Limb (tissue), 2 donors: ENCODE data around the gene CCDC60.

ENCODE experiments used
- DNase-seq, 2 donors: peaks; one replicate each; pipeline ENCODE4 v3.0.0-alpha.2; 2016; ENCODE audit errors: extremely low spot score in 2 of 2

CCDC60 gene

GRCh38 chr12:119528241-119528640 is 193.7 kb downstream of the CCDC60 start:
- peak in 1 of 2 donors; percentile 2 for DNase-seq

GRCh38 chr12:119540476-119540875 is 205.9 kb downstream of the CCDC60 start:
- DNase-seq: no peak

GRCh38 chr12:119544765-119545625 is 210.5 kb downstream of the CCDC60 start:
- DNase-seq: peak; percentile 78 to 79

- no peak for DNase-seq
Measured at GRCh38 chr12:119546340-119546739, 211.8 kb downstream of the CCDC60 start.

- DNase-seq: no peak
Measured at GRCh38 chr12:119547001-119547400, 212.5 kb downstream of the CCDC60 start.

GRCh38 chr12:119556854-119557253 is 222.3 kb downstream of the CCDC60 start:
- DNase-seq: no peak

- no peak for DNase-seq
Measured at GRCh38 chr12:119565404-119565803, 230.9 kb downstream of the CCDC60 start.

GRCh38 chr12:119570771-119571170 is 236.2 kb downstream of the CCDC60 start:
- DNase-seq: no peak

- no peak for DNase-seq
Measured at GRCh38 chr12:119573086-119573485, 238.6 kb downstream of the CCDC60 start.

GRCh38 chr12:119574255-119574654 is 239.7 kb downstream of the CCDC60 start:
- DNase-seq: no peak

GRCh38 chr12:119576118-119576810 is 241.7 kb downstream of the CCDC60 start:
- no peak for DNase-seq

- DNase-seq: no peak
Measured at GRCh38 chr12:119576915-119577314, 242.4 kb downstream of the CCDC60 start.

- no peak for DNase-seq
Measured at GRCh38 chr12:119578112-119578511, 243.6 kb downstream of the CCDC60 start.

GRCh38 chr12:119589097-119589496 is 254.6 kb downstream of the CCDC60 start:
- no peak for DNase-seq

GRCh38 chr12:119589634-119590033 is 255.1 kb downstream of the CCDC60 start:
- no peak for DNase-seq
